Uterus (tissue), 2 donors: ENCODE data around the gene FERMT3.

Source experiments
- CTCF ChIP-seq, 4 experiments: fragments of 200-600 bp in 2 of 4; fragments of 450-650 bp in 2 of 4; sonication (generic) in 2 of 4; IDR thresholded peaks; one replicate each; pipeline ENCODE4 v1.5.1; 2016 to 2019; ENCODE audit warnings: antibody characterized with exemption in 4 of 4, mild to moderate bottlenecking in 2 of 4, moderate library complexity in 1 of 4
- POLR2A ChIP-seq, 2 donors: fragments of 450-650 bp; IDR thresholded peaks; one replicate each; pipeline ENCODE4 v1.6.1; 2016; ENCODE audit warnings: antibody characterized with exemption in 2 of 2, mild to moderate bottlenecking in 1 of 2, moderate library complexity in 1 of 2

GRCh38 chr11:64264371-64264852, 57.9 kb downstream of the FERMT3 start:
- TF ChIP-seq CTCF (IDR thresholded peaks at IDR 0.05) (no peak), POLR2A (IDR thresholded peaks at IDR 0.05) (no peak)
